ENCODE results near the gene PCMTD2.
A peak's percentile ranks its signal among the peaks of the same experiment; 100 is the strongest.

The PCMTD2 gene

DNA sequence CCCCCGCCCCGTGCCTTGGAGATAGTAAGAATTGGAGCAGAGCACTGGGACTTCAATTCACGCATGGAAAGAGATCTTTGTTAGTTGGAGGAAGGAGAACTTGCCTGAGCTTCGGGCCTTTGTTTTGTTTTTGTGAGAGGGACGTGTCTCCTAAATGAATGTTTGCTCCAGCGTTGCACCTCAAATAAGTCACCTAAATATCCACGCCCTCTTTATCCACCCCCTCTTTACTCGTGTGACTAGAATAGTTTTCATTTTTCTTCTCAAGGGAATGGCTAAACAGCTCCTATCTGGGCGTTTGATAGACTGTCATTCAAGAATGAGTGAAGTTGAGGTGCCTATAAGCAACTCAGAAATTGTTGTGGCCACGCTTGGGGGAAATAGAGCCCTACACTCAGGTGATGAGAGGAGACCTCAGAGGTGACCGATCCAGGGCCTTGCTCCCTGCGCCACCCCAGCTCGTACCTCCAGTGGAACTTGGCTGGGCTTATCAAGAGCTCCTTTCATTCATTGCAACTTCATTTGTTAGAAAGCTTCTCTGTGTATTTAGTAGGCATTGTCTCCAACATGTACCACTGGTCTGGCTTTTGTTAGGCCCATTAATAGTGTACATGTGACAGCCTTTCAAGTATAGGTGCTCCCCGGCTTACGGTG lies 861 bp downstream of the PCMTD2 start:
- no peak for DNase-seq (ENCODE audit: low read depth in 3 of 3)

DNA sequence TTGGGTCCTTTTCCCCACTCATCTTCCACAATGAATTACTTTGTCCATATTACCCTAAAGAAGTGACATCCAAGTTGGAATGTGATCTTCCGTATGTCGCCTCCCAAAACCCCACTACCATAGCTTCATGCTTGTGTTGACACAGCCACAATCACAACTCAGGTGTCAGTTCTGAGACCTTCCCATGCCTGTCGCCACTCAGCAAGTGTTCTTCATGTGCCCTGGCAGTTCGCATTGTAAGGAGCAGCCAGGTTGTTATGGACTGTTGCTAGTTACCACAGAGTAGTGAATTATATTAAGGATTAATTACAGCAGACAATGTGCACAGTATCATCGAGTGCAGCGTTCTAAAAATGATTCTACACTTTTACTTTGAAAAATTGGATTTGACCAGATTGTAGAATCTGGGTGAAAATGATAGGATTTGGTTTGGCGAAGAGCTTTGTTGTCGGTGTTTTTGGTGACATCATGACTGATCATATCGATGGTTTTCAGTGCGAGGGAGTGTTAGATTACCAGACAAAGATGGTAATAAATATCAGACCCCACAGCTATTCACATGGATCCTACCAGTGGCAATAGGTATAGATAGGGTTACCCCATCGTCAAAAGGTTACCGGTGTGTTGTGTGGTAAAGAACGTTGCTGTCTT lies 1.7 kb downstream of the PCMTD2 start:
- DNase-seq (ENCODE audit: low read depth in 3 of 3): no peak

- DNase-seq (ENCODE audit: low read depth in 3 of 3): no peak
Measured at GRCh38 chr20:64258071-64258823, 2.7 kb downstream of the PCMTD2 start.

- no peak for DNase-seq (ENCODE audit: low read depth in 3 of 3)
Measured at GRCh38 chr20:64260239-64260638, 4.7 kb downstream of the PCMTD2 start.

DNA sequence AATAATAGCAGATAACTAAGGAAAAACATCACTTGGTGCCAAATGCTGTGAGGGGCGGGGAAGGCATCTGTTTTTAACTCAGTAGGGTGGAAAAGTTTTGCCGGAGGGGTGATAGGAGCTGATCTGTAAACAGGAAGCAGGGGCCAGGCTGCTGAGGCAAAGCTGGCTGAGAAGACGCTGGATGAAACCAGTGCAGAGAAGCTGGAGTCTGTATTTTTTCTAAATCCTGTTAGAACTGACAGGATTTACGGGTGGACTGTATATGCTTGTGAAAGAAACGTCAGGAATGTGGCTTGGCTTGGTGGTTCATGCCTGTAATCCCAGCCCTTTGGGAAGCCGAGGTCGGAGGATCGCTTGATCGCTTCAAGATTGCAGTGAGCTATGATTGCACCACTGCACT lies 5.6 kb downstream of the PCMTD2 start:
- no peak for DNase-seq (ENCODE audit: low read depth in 3 of 3)

GRCh38 chr20:64264091-64264490 lies 8.5 kb downstream of the PCMTD2 start:
- no peak for DNase-seq (ENCODE audit: low read depth in 3 of 3)

- DNase-seq (ENCODE audit: low read depth in 3 of 3): no peak
Measured at GRCh38 chr20:64265201-64265600, 9.7 kb downstream of the PCMTD2 start.

DNA sequence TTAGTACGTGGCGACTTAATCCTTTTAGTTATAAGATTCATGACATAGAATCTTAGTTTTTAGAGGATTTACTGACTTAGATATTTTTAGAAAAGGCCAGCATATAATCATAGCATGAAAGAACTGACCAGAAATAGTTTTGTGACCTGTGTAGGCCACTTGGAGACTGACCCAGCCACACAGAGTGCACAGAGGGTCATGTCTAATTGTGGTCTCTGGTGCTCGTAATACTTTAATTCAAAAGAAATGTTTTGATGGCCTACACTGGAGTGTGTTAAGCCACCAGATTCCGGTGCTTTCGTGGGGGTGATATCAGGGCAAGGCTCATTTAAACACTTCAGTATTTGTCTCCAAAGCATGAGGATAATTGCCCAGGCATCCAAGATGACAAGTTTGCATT lies 11.4 kb downstream of the PCMTD2 start:
- DNase-seq (ENCODE audit: low read depth in 3 of 3): no peak

- no peak for DNase-seq (ENCODE audit: low read depth in 3 of 3)
Measured at GRCh38 chr20:64268174-64268573, 12.6 kb downstream of the PCMTD2 start.

- no peak for DNase-seq (ENCODE audit: low read depth in 3 of 3)
Measured at GRCh38 chr20:64269604-64270411, 14.3 kb downstream of the PCMTD2 start.

GRCh38 chr20:64271636-64272035 lies 16.1 kb downstream of the PCMTD2 start:
- DNase-seq (ENCODE audit: low read depth in 3 of 3): no peak

GRCh38 chr20:64273109-64273508 lies 17.6 kb downstream of the PCMTD2 start:
- no peak for DNase-seq (ENCODE audit: low read depth in 3 of 3)

DNA sequence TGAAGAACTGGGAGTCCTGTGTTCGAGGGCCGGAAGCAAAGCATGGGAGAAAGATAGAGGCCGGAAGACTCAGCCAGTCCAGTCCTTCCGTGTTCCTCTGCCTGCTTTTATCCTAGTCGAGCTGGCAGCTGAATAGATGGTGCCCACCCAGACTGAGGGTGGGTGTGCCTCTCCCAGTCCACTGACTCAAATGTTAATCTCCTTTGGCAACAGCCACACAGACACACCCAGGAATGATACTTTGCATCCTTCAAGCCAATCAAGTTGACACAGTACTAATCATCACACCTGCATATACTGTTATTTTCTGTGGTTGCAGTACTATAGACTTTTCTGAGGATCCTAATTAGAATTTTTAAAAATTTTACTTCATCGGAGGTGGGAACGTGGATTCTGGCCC lies 21.3 kb downstream of the PCMTD2 start:
- DNase-seq (ENCODE audit: low read depth in 3 of 3): no peak

GRCh38 chr20:64277571-64278316 lies 22.2 kb downstream of the PCMTD2 start:
- no peak for DNase-seq (ENCODE audit: low read depth in 3 of 3)

DNA sequence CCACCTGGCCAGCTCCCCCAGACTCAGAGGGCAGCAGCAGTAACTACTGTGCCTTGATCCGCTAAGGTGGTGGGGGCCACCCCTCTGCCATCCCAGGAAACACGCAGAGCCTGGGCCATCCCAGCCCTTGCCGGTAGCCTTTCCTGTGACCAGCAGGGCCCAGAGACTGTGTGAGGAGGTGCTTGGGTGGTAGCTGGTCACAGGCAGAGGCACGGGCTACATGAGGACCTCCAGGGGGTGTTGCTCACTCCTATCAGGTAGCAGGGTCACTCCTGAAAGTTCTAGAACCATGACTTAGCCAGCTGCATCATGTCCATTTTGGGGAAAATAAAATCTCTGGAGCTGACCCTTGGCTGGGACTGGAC lies 22.8 kb downstream of the PCMTD2 start:
- no peak for DNase-seq (ENCODE audit: low read depth in 3 of 3)

DNA sequence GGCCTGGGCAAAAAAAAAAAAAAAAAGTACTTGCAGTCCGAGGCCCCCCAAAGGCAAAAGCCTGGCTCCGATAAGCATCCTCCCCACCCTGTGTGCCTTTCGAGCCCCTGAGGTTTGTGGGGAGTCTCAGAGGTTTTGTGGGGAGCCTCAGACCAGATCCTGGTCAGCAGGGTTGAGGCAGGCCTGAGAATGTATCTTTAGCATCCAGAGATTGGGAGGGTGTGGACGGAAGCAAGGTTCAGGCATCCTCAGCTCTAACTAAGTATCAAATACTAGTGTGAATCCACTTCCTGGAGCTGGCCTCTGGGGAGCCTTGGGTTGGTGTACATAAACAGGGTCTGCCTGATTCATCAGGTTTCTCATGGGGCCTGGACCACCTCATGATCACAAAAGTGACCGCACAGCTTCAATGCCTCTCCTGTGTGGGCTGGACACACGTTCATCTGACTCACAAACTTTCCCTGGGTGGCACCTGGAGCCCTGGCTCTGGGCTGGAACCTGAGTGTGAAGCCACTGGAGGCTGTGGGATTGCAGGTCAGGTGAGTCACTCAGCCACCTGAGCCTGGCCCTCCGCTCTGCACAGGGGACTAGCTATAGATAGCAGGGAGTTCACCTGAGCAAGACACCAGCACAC lies 24.4 kb downstream of the PCMTD2 start:
- no peak for DNase-seq (ENCODE audit: low read depth in 3 of 3)

DNA sequence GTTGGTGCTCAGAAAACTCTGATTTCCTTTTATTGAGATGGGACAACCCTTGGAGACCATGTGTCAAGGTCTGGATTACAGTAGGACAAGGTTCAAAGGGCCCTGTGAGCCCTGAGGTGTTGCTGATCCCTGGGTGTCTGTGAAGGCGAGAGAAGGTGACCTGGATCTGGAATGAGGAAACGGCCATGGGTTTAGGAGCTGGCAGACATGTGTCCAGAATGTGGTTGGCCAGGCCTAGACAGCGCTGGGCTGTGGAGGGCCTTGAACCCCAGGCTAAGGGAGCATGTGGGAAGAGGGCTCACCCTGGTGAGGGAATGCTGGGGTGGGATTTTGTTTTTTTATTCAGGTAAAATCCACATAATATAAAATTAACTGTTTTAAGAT lies 24.9 kb downstream of the PCMTD2 start:
- no peak for DNase-seq (ENCODE audit: low read depth in 3 of 3)

GRCh38 chr20:64283646-64284045 lies 28.1 kb downstream of the PCMTD2 start:
- no peak for DNase-seq (ENCODE audit: low read depth in 3 of 3)

GRCh38 chr20:64285579-64286446 lies 30.3 kb downstream of the PCMTD2 start:
- DNase-seq (ENCODE audit: low read depth in 3 of 3): peak; percentile 84 to 97 (median 91)
